Body of pancreas (tissue), 4 donors: ENCODE measurements around the gene ZDHHC24.

Source experiments
- CTCF ChIP-seq, 7 experiments: fragments of 450-650 bp in 4 of 7; fragments of 200-600 bp in 3 of 7; sonication (generic) in 3 of 7; IDR thresholded peaks; one replicate each; pipeline ENCODE4 v1.5.1; 2016 to 2019; ENCODE audit warnings: antibody characterized with exemption in 7 of 7
- POLR2A ChIP-seq, 3 donors: fragments of 450-650 bp; IDR thresholded peaks; one replicate each; pipeline ENCODE4 v1.6.1; 2016; ENCODE audit warnings: antibody characterized with exemption in 3 of 3, mild to moderate bottlenecking in 2 of 3

GRCh38 chr11:66548774-66549630 lies 3.2 kb upstream of the ZDHHC24 start:
- no peak for TF ChIP-seq CTCF (IDR thresholded peaks at IDR 0.05)
- no peak for TF ChIP-seq POLR2A (IDR thresholded peaks at IDR 0.05)
